Measurements from ENCODE around the gene SEPHS2.

GRCh38 chr16:30398661-30399434, 46.8 kb downstream of the SEPHS2 start:
- no peak for TF ChIP-seq CTCF (conservative IDR thresholded peaks at IDR 0.05; ENCODE audit: low read length)
- TF ChIP-seq EZH2phosphoT487 (IDR thresholded peaks at IDR 0.05; ENCODE audit: borderline replicate concordance): no peak

All from Loucy (cell line).